PC-9 (cell line): Measurements from ENCODE around the gene TMEM50A.
"Not testable (repeated sequence)": the region's sequence is repeated elsewhere in the genome, so short reads cannot be mapped to it uniquely, and the experiment has no call there.

Experiments used
- EZH2 ChIP-seq: fragments of 200-600 bp; sonication (generic); IDR thresholded peaks from 2 replicates; pipeline ENCODE4 v1.8.0; 2017; ENCODE audit warnings: antibody characterized with exemption, low read depth
- TF ChIP-seq, protein P1 (sequence below): fragments of 200-600 bp; sonication (generic); conservative IDR thresholded peaks from 2 replicates; pipeline ENCODE4 v1.6.1; 2017; ENCODE audit warnings: mixed run types, antibody characterized with exemption, mild to moderate bottlenecking, moderate library complexity

DNA sequence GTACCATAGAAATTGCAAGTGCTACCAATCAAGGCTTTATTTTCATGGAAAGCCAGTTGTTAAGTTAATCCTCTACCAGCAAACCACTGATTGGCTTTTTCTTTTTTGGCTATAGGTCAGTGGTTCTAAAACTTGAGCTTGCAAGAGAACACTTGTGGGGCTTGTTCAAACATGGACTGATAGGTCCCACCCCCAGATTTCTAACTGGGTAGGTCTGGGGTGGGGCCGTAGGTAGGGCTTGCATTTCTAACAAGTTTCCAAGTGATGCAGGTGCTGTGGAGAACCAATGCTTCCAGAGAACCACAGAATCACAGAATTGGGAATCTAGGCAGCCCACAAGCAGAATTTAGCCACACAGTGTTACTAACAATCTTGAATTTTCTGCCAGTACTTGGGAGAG, 45.7 kb downstream of the TMEM50A start:
- TF ChIP-seq, protein P1, sequence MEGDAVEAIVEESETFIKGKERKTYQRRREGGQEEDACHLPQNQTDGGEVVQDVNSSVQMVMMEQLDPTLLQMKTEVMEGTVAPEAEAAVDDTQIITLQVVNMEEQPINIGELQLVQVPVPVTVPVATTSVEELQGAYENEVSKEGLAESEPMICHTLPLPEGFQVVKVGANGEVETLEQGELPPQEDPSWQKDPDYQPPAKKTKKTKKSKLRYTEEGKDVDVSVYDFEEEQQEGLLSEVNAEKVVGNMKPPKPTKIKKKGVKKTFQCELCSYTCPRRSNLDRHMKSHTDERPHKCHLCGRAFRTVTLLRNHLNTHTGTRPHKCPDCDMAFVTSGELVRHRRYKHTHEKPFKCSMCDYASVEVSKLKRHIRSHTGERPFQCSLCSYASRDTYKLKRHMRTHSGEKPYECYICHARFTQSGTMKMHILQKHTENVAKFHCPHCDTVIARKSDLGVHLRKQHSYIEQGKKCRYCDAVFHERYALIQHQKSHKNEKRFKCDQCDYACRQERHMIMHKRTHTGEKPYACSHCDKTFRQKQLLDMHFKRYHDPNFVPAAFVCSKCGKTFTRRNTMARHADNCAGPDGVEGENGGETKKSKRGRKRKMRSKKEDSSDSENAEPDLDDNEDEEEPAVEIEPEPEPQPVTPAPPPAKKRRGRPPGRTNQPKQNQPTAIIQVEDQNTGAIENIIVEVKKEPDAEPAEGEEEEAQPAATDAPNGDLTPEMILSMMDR, result not testable (repeated sequence)
- TF ChIP-seq EZH2, result not testable (repeated sequence)
